Panc1 (cell line): ENCODE data around the gene BPGM. TPM values are rescaled to one million over a fixed set of nuclear protein-coding genes. Genes with fewer than 3 reads are reported as not detected.

Source experiments
- ATAC-seq: fragments of 200-7000 bp; cut with Tn5 transposase; 2 replicates; pipeline ENCODE4 v1.9.1; 2020; ENCODE audit warnings: mild to moderate bottlenecking, moderate library complexity
- BruUV-seq: library from RNA; stranded (reverse); fragments of 400-500 nt; replicated peaks from 2 replicates; lab custom pipeline; 2021; lab: Mats Ljungman, UMichigan
- CTCF ChIA-PET: fragments of 300-600 bp; sonication (Branson Sonifier 250); formaldehyde crosslinking; loops from one replicate; lab custom pipeline; 2022; ENCODE audit warnings: antibody characterized with exemption; lab: Charles Lee
- POLR2A ChIA-PET: fragments of 300-600 bp; sonication (Branson Sonifier 250); formaldehyde crosslinking; loops from one replicate; lab custom pipeline; 2022; ENCODE audit warnings: antibody characterized with exemption; lab: Charles Lee
- DNase-seq: peaks from one replicate; pipeline ENCODE4 v3.0.0-alpha.2; 2010; ENCODE audit warnings: low read depth, low spot score
- H3K27ac ChIP-seq: 2 replicates; pipeline ENCODE4 v1.5.1; 2011; ENCODE audit warnings: mild to moderate bottlenecking, low read length, inconsistent platforms
- H3K27me3 ChIP-seq: fragments of 200-500 bp; sonication (Bioruptor generic); 2 replicates; pipeline ENCODE4 v1.6.0; 2014; ENCODE audit warnings: low read length, inconsistent platforms; ENCODE audit not compliant: control insufficient read depth, insufficient read depth
- H3K36me3 ChIP-seq: fragments of 200-500 bp; sonication (Bioruptor generic); 2 replicates; pipeline ENCODE4 v1.5.1; 2014; ENCODE audit warnings: inconsistent platforms, mild to moderate bottlenecking, low read length, moderate library complexity; ENCODE audit not compliant: control insufficient read depth, insufficient read depth
- H3K4me1 ChIP-seq: 2 replicates; pipeline ENCODE4 v1.5.1; 2011; ENCODE audit warnings: inconsistent platforms, mild to moderate bottlenecking, low read length, moderate library complexity; ENCODE audit not compliant: control insufficient read depth, insufficient read depth
- H3K4me3 ChIP-seq, 2 experiments: 2 replicates each; pipeline ENCODE4 v1.5.1; 2011 to 2012; ENCODE audit warnings: low read depth in 2 of 2, low read length in 2 of 2, mild to moderate bottlenecking in 2 of 2, inconsistent platforms in 1 of 2, moderate library complexity in 1 of 2
- H3K9me3 ChIP-seq: fragments of 200-500 bp; sonication (Bioruptor generic); 2 replicates; pipeline ENCODE4 v1.5.1; 2014; ENCODE audit warnings: low read depth, mild to moderate bottlenecking, inconsistent platforms, low read length, moderate library complexity; ENCODE audit not compliant: control insufficient read depth, insufficient read depth
- POLR2AphosphoS5 ChIP-seq: IDR thresholded peaks from 2 replicates; pipeline ENCODE4 v1.6.1; 2012; ENCODE audit warnings: mild to moderate bottlenecking, low read depth, low read length, moderate library complexity
- SIN3A ChIP-seq: IDR thresholded peaks from 2 replicates; pipeline ENCODE4 v1.6.1; 2012; ENCODE audit warnings: low read depth, mild to moderate bottlenecking, low read length, moderate library complexity, borderline replicate concordance; ENCODE audit not compliant: insufficient read depth
- TCF7L2 ChIP-seq: IDR thresholded peaks from 2 replicates; pipeline ENCODE4 v1.6.1; 2011; ENCODE audit warnings: mild to moderate bottlenecking, low read depth, low read length, inconsistent platforms
- in situ Hi-C: cut with HindIII; loops from 2 replicates; pipeline ENCODE4 v1.10.0; 2016; ENCODE audit warnings: low sequenced_read_pairs, low pct_unique_long_range_greater_than_20kb
- intact Hi-C: fragments of 100-400 bp; cut with micrococcal nuclease; formaldehyde crosslinking; loops from one replicate; pipeline ENCODE4 v1.10.0; 2022; ENCODE audit not compliant: unreplicated experiment
- total RNA-seq: library from RNA; stranded (reverse); gene quantifications from one replicate; pipeline ENCODE4 v1.2.1, GENCODE V29; 2021; ENCODE audit not compliant: unreplicated experiment
- TF ChIP-seq, protein P1 (sequence below): fragments of 450-650 bp; IDR thresholded peaks from 2 replicates; pipeline ENCODE4 v1.5.1; 2017; ENCODE audit warnings: mild to moderate bottlenecking
- TF ChIP-seq, protein P2 (sequence below), 2 experiments: IDR thresholded peaks; 2 replicates each; pipeline ENCODE4 v1.6.1; 2011 to 2012; ENCODE audit warnings: low read depth in 2 of 2, control low read depth in 1 of 2, low read length in 1 of 2, mild to moderate bottlenecking in 1 of 2, moderate library complexity in 1 of 2; ENCODE audit not compliant: insufficient read depth in 1 of 2

The BPGM gene
- total RNA-seq, 1 experiment from 2014 or later = 10.7 TPM

DNA sequence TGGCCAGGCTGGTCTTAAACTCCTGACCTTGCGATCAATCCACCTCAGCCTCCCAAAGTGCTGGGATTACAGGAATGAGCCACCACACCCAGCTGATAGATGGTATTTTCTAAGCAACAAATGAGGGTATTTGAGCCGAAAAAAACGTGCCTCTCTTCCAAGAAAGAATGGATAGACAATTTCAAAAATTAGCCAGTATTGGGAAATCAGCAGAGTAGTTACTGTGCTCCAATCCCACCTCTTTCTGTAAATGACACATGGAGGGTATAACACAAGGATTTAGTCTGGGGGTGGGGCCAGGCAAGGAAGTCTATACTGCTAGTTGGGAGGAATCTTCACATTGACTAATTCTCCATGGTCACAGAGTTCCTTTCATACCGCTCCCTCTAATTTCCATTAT is 9.2 kb upstream of the BPGM start:
- no peak overlapping the region for H3K27ac ChIP-seq
- H3K4me1 ChIP-seq = no peaks in the 10 kb centered on the region
- H3K27me3 ChIP-seq = no peaks in the 10 kb centered on the region; the same call in 1 of the 2 replicates
- intact Hi-C loops (no loop called here), in situ Hi-C loops (no loop called here)
- CTCF ChIA-PET = no interaction called here
- POLR2A ChIA-PET = interaction anchor here (0.7 kb wide), 1 partner anchor 12 kb away, joined by 3 read pairs; no protein-coding TSS in a partner anchor
- H3K36me3 ChIP-seq = no peaks in the 10 kb centered on the region
- BruUV-seq = no TSS peak
- ATAC-seq (no peak), DNase-seq (no peak)
- no peak overlapping the region for H3K4me3 ChIP-seq
- TF ChIP-seq TCF7L2 (no peak), SIN3A (no peak), POLR2AphosphoS5 (no peak)
- TF ChIP-seq, protein P1, sequence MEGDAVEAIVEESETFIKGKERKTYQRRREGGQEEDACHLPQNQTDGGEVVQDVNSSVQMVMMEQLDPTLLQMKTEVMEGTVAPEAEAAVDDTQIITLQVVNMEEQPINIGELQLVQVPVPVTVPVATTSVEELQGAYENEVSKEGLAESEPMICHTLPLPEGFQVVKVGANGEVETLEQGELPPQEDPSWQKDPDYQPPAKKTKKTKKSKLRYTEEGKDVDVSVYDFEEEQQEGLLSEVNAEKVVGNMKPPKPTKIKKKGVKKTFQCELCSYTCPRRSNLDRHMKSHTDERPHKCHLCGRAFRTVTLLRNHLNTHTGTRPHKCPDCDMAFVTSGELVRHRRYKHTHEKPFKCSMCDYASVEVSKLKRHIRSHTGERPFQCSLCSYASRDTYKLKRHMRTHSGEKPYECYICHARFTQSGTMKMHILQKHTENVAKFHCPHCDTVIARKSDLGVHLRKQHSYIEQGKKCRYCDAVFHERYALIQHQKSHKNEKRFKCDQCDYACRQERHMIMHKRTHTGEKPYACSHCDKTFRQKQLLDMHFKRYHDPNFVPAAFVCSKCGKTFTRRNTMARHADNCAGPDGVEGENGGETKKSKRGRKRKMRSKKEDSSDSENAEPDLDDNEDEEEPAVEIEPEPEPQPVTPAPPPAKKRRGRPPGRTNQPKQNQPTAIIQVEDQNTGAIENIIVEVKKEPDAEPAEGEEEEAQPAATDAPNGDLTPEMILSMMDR = no peak
- TF ChIP-seq, protein P2, sequence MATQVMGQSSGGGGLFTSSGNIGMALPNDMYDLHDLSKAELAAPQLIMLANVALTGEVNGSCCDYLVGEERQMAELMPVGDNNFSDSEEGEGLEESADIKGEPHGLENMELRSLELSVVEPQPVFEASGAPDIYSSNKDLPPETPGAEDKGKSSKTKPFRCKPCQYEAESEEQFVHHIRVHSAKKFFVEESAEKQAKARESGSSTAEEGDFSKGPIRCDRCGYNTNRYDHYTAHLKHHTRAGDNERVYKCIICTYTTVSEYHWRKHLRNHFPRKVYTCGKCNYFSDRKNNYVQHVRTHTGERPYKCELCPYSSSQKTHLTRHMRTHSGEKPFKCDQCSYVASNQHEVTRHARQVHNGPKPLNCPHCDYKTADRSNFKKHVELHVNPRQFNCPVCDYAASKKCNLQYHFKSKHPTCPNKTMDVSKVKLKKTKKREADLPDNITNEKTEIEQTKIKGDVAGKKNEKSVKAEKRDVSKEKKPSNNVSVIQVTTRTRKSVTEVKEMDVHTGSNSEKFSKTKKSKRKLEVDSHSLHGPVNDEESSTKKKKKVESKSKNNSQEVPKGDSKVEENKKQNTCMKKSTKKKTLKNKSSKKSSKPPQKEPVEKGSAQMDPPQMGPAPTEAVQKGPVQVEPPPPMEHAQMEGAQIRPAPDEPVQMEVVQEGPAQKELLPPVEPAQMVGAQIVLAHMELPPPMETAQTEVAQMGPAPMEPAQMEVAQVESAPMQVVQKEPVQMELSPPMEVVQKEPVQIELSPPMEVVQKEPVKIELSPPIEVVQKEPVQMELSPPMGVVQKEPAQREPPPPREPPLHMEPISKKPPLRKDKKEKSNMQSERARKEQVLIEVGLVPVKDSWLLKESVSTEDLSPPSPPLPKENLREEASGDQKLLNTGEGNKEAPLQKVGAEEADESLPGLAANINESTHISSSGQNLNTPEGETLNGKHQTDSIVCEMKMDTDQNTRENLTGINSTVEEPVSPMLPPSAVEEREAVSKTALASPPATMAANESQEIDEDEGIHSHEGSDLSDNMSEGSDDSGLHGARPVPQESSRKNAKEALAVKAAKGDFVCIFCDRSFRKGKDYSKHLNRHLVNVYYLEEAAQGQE (IDR thresholded peaks at IDR 0.05; ENCODE audit: insufficient read depth in 1 of 2, low read depth in 2 of 2, low read length in 1 of 2) = no peak
- H3K9me3 ChIP-seq = no peaks in the 10 kb centered on the region

DNA sequence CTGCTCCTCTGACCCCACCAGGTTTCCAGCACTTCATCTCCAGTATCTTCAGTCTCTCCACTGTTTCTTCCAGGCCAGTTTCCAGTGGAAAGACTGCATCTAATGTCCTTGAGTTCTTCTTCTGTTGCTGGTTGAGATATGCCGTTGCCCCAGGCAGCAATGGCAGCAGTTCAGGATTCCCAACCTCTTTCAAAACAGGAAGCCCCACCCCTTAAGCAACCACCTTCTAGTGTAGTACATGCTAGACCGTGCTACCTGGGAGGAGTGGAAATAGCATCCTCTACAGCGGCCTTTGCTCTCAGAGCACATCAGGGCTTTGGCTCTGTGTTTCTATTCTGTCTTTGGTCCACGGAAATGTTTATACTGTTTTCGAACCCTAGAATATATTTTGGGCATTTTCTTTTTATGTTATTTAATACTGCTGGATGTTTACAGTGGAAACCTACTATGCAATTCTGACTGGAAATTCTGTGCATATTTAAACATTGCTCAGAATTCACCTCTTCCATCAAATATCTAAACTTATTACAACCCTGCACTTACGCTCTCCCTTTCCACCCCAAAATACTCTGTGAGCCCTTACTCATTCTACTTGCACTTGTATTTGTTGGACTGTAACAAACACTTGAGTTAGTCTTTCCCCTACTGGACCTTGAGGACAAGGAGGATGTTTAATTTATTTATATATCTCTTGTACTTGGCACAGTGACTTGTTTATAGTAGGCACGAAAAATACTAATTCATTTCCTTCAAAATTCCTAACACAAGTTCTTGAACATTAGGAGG is 8.5 kb upstream of the BPGM start:
- Histone ChIP-seq H3K4me1 (no peaks in the 10 kb centered on the region), H3K9me3 (no peaks in the 10 kb centered on the region), H3K27me3 (no peaks in the 10 kb centered on the region; the same call in 1 of the 2 replicates), H3K36me3 (no peaks in the 10 kb centered on the region), H3K4me3 (no peak overlapping the region), H3K27ac (no peak overlapping the region)
- ChIA-PET CTCF (no interaction called here), POLR2A (no interaction called here)
- TF ChIP-seq SIN3A (no peak), TCF7L2 (no peak), POLR2AphosphoS5 (no peak)
- TF ChIP-seq, protein P2 (IDR thresholded peaks at IDR 0.05; ENCODE audit: insufficient read depth in 1 of 2, low read depth in 2 of 2, low read length in 1 of 2) = no peak
- TF ChIP-seq, protein P1 = no peak
- in situ Hi-C loops = no loop called here
- DNase-seq (no peak), ATAC-seq (no peak)
- no TSS peak for BruUV-seq
- intact Hi-C loops = no loop called here
